Amniotic stem cell (primary cell): ENCODE measurements around the gene ANO10.

Experiments used
- DNase-seq: peaks from one replicate; lab custom pipeline; 2025; lab: John Stamatoyannopoulos, UW

Gene ANO10

DNA sequence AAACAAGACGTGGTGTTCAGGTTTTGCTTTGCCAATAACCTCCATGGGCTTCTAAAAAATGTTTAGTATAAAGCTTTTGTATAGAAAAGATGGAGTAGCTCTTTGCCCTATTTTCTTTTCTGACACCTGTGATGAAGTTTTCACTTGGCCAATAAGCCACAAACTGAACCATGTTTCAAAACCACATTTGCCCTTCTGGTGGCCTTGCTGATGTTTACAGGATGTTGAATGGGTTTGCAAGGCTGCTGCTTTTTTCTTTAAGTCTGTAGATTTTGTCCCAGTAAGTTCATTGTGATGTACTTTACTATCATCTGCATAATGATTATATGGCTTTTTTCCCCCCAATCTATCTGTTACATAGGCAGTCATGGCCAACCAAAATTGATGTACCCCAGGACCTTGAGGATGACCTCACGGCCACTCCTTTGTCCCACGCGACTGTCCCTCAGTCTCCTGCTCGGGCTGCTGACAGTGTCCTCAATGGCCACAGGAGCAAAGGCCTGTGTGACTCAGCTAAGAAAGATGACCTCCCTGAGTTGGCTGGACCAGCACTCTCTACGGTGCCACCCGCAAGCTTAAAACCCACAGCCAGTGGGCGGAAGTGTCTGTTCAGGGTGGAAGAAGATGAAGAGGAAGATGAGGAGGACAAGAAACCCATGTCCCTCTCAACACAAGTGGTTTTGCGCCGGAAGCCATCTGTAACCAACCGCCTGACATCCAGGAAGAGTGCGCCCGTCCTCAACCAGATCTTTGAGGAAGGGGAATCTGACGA lies 274.6 kb downstream of the ANO10 start:
- no peak for DNase-seq

DNA sequence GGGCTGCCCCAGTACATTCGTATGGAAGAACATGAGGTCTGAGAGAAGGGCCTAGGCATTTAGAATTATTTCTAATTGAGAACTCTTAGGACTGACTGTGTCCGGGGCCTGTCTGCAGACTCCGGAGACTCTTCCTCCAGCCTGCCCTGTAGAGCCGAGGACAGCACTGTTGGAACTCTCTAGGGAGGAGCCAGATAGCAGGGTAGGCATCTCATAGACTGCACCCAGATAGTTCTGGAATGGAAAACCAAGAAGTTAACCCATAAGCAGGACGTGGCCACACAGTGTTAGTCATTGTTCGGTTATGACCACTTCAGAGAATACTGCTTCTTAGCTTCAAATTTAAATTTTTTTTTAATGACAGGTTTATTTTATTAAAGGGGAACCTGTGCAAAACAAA lies 275.9 kb downstream of the ANO10 start:
- DNase-seq: no peak

DNA sequence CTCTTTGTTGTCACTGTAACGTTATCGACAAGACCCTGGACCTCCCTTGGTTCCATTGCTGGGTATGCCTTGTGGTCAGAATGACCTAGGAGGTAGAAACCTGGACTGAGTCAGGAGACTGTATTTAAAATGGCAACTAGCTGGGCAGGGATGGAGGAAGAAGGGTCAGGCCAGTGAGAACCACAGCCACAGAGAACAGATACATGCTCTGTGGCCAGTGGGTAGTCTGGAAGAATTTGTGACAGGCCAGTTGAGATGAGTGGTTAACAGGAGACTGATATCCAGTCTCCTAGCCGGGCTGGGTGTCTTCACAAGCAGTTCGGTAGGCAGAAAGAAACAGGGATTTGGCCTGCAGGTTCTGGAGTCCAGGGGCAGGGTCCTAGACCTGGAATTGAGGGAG lies 276.6 kb downstream of the ANO10 start:
- DNase-seq: no peak

DNA sequence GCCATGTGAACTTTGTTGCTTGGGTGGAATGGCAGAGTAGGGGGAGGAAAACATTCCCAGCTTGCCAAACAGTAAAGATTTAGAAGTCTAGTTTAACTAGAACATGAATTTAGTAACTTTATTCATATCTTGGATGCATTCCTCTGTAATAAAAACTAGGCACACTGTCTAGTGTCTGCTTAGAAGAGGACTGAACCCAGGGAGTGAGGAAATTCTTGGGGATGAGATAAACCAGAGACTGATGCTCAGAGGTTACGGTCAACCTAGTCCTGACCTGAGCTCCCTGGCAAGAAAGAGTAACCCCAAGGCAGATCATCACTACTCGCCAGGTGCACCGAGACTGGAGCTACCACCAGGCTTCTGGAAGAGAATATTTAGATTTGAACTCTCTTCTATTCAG lies 277.3 kb downstream of the ANO10 start:
- DNase-seq: no peak

DNA sequence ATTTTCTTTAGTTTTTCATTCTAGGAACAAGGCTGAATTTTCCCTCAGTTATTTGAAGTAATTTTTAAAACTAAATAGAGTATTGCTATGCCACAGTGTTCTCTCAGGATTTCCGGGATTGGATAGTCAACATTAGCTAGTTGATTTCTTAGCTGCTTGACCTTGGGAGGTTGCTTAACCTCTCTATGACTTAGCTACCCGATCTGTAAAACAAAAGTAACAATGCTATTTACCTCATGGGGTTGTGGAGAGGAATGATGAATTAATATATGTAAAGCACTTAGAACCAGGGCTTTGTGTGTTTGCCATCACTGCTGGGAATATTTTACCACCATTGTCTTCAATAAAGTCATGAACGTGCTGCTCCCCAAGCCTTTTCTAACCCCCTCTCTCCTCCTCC lies 278.0 kb downstream of the ANO10 start:
- DNase-seq: no peak

DNA sequence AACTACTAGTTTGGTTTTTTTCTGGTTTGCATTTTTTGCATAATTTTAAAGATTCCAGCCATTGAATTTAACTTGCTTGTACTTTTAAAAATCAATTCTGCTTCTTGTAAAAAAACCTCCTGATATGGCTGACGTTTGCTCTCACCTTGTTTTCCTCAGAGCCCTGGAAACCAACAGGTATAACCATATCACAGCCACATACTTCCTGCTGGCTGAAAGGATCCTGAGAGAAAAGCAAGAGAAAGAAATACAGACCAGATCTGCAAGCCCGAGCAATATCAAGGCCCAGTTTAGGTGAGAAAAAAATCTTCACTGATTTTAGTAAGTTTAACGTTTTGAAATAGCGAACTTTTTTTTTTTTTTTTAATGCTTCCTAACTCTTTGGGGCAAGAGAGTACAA lies 278.6 kb downstream of the ANO10 start:
- no peak for DNase-seq

DNA sequence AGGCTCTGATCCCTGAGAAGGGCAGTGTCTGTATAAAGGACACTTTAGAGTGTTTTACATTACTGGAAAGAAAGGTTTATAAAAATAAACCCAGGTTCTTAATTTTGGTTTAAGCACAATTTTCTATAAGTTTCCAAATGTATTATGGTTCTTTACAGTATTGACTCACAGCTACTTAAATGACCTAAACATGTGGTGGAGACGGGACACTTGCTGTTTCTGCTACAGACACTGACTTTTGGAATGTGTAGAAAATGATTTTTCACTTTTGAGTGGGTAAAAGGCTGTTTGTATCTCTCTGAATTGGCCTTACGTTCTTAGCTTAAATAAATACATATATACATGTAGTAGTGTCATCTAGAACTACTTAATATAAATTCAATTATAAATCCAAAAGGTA lies 280.0 kb downstream of the ANO10 start:
- no peak for DNase-seq

DNA sequence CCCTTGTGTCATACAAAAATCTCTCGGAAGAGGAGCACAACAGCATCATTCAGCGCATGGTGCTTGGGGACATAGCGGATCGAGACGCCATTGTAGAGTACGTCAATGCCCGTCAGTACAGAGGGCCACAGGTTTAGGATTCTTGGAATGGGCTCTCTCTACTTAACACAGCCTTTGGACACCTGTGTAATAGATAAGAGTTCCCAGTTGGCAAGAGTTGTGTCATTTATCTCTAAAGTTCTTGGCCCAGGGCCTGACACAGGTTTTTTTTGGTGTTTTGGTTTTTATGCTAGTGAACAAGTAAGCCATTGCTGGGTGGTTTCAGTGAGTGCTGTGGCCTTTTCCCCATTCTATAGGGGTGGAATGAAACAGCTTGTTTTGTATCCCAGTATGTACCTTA lies 281.4 kb downstream of the ANO10 start:
- no peak for DNase-seq

DNA sequence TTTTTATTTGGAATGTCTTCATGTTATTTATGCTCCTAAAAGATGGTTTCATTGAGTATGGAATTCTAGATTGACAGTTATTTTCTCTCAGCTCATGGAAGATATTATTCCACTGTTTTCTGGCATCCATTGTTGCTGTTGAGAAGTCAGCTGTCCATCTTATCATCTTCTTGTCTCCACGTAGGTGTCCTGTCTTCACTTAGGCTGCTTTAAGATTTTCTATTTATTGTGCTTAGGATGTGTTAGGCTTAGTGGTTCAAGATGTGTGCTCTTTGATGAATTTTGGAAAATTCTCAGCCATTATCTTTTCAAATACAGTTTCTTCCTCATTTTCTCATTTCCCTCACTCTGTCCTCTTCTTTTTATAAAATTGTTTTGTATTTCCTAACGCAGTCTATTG lies 283.5 kb downstream of the ANO10 start:
- no peak for DNase-seq

DNA sequence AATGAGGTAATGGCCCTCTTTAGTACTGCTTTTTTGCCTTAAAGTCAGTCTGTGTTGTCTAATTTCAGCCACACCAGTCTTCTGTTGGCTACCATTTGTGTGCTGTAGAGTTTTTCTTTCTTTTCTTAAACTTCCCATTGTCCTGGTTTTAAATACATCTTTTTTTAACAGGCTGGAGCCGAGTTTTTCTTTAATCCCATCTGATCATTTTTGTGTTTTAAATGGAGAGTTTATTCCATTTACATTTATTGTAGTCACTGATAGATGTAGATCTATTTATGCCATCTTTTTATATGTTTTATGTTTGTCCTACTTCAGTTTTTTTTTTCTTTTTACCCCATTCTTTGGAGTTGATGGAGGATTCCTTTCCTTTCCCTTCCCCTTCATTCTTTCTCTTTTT lies 286.0 kb downstream of the ANO10 start:
- no peak for DNase-seq

DNA sequence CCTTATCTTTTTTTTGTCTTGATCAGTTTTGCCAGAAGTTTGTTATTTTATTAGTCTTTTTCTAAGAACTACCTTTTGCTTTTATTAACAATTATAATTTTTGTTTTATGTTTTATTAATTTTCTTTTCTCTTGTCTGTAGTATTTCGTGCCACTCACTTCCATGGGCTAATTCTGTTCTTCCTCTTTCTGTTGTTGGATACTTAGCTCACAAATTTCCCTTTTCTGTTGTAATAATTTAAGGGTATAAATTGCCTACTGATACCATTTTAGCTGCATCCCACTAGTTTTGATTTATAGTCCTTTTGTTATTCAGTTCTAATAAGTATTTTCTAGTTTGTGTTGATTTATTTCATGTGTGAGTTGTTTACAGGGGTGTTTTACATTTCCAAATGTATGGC lies 286.8 kb downstream of the ANO10 start:
- DNase-seq: no peak

DNA sequence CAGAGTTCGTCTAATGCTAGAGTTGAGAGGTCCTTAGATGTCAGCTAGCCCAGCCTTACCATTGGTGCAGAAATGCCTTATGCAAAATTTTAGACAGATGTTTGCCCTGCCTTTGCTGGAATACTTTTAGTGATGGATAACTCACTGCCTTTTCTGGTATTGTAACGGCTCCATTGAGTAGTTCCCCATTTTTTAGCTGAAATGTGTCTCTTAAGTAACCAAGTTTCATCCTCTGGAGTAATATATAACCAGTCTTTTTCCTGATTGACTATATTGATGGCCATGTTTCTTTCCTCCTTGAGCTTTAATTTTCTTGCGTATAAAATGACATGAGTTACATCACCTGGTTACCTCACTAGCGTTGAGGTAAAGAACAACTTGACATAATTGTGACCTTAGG lies 290.4 kb downstream of the ANO10 start:
- no peak for DNase-seq

DNA sequence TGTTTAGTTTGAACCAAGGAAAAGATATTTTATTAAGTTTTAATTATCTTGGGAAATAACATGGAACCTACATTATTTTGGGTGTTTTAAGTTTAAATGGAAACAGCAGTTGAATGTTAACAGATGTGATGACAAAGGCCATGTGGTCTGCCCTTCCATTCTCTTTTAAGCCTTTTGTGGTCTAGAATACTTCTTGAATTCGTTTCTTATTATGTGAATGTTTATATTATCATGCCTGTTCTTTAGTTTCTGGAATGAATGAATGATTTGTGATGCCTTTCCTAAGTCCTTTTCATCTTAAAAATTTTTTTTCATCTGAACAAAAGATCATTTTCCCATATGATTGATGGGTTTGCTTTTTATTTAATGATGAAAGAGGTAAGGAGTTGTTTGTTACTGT lies 290.8 kb downstream of the ANO10 start:
- DNase-seq: no peak

DNA sequence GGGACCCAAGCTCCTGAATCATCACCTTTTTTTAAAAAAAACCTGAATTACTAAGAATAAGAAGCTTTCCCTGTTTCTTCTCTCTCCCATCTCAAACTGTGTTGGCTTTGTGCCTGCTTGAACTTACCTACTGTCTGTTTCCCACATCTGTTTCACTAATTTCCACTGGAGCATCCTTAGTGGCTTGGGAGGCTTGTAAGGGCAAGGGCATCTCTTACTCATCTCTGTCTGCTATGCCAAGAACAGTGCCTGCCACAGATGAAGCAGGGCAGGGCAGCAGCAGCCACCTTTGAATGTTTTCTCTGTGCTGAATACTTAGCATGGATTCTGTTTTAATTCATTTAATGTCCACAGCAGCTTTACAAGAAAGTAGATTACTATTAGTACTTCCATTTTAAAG lies 293.2 kb downstream of the ANO10 start:
- DNase-seq: no peak

DNA sequence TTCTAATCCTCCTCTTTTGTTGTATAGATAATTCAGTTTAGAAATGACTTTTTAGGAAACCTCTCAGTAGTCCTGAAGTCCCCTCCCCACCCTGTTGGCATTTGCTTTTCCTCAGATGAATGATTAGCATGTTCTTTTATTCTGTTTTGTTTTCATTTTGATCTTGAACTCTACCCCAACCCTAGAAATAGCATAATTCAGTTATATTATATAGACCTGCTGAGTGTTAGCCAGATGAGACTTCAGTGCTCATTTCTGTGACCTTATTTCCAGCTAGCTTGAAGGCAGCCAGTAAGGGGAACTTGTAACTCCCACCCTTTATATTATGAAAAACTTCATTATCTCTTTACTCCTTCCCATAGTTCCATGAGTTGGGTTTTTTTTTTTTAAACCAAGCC lies 294.2 kb downstream of the ANO10 start:
- no peak for DNase-seq

DNA sequence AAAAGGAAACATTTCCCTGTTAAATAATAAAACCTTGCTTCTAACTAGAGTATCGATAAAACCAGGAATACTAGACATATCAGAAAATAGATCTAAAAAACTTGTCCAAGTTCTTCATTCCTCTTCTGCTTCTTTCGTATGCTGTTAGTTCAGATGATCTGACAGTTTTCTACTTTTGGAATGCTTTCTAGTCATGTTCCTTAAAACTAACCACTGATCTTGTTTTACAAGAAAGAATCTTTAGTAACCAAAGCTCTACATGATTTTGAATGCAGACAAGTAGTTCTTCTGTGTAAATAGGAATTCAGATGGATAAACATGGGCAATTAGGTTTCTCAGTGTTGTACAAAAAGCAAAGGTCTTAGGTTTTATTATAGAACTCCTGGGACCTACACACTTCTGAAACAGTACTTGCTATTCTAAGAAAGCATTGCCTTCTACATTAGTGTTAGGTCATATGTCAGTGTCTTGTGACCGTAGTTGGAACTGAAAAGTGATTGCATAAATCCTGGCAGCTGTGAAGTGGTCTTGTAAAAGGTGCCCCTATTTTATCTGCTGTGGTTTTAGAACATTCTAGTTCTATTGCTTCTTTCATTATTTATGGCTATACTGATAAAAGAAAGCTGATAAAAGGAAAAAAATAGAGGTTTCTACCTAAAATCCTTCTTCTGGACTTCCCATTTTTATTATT lies 294.8 kb downstream of the ANO10 start:
- DNase-seq: no peak

DNA sequence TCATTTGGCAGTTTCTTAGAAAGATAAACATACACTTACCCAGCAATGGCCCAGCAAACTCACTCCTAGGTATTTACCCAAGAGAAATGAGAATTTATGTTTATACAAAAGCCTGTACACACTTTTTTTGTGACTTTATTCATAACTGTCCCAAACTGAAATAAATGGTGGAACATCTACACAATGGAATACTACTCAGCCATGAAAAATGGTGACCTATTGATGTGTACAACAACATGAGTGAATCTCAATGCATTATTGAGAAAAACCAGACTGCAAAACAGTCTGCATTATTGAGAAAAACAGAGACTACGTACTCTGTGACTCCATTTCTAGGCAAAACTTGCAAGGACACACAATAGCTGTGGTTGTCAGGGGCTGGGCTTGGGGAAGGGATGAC lies 298.3 kb downstream of the ANO10 start:
- no peak for DNase-seq

DNA sequence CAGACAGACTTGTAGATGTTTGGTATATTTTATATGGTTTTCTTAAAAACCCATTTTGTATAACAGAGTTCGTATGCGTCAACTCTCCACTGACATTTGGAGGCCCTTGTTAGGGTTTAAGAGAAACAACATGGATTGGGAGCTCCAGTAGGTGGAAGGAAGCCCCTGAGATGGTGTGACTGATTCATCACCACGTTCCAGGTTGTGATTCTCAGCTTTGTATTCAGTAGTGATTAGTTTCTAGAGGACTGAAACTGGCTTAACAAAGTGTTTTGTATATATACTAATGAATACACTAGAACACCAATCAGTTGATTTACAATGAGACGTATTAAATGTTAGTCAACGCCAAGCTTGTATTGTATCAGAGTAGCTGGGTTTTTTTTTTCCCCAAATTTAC lies 301.5 kb downstream of the ANO10 start:
- DNase-seq: no peak

DNA sequence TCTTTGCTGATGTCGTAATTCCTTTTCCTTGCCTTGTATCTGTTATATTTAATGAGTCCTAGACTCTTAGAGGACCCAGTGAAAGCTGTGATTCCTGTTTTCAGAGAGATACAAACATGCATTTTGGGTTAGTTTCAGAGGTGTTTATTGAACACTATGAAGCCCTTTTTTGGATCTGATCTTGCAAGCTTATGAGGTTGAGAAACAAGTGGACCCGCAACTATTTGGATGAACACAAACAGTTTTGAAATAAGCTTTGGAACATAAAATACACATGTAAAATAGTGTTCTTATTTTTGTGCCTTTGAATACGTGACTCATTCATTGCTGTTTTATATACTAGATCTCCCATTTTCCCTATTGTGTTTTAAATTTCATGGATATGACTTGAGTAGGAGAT lies 302.0 kb downstream of the ANO10 start:
- no peak for DNase-seq

DNA sequence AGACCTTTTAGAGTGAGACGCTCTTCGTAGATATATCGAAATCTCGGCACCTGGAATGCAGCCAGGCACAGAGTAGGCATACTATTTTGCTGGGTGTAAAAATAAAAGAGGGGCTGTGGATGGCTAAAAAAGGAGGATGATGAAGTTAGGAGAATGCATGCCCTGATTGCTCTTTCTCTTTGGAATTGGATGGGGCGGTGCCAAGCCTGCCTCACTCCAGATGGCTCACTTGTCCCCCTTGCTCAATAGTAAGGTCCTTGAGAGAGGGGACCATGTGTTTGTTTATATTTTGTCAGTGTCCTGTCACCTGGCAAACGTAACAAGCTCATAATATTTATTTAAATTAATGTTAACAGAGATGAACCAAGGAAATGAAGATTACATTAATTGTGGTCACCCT lies 302.4 kb downstream of the ANO10 start:
- no peak for DNase-seq

DNA sequence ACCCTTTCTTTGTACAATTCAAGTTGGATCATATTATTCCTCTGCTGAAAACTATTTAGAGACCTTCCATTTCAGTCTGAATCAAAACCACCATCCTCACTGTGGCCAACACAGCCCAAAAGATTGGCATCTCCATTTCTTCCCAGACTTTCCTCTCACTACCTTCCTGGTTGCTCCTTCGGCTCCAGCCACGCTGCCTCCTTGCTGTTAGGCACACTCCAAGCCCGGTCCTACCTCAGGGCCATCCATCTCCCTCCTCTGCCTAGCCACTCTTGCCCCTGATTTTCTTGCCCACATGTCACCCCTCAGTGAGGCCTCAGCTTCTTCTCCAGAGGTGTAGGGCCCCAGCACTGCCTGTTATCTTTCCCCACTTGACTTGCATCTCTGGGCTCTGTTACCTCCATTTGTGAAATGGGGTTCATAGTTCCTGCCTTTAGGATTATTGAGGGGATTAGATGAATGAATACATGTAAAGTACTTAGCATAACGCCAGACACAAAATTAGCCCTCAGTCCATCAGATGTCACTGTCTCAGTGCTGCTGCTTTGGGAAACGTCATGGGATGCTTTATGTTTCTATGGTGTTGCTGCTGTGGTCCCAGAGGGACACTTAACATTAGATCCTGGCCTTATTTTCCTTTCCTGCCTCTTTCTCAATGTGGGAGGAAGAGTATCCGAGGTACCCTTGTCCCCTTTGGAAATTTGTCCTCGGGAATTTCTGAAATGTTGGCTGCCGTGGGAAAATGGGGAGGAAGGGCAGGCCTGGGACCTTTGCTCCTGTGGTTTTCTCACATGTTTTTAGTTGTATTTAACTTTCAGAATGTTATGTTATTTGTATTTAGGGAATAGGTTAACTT lies 304.1 kb downstream of the ANO10 start:
- DNase-seq: no peak

DNA sequence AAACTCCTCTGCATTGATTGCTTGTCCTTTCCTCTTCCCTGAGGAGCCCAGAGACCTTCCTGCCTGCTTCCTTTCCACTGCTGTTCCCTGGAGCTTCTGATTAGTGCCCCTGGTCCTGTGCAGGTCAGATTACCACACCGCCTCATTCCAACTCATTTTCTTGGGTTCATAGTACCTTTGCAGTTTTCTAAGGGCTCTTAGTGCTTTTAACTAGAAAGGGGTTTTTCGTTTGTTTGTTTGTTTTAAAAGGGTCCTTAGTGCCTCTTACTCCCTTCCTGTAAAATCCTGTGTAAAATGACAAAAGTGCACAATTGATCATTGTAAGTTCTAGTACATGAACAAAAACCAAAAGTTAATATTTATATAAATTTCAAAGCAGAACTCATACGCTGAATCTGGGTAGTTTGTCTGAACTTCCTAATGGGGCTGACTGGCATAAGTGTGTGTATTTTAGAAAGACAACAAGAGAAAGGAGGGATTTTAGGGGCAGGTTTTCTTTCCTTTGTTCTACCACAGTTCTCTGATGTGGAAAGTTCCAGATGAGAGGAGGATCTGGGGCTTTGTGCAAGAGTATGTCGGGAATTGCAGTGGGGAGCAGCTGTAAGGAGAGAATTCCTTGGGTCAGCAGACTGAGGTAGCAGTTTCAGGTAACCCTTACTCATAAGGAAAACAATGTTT lies 304.9 kb downstream of the ANO10 start:
- no peak for DNase-seq
